IPS-18c (cell line): ENCODE measurements around the gene CYP4F2.
"Not testable (repeated sequence)": the region's sequence is repeated elsewhere in the genome, so short reads cannot be mapped to it uniquely, and the experiment has no call there.

Experiments used
- H3K4me3 ChIP-seq: 2 replicates; pipeline ENCODE4 v1.7.0; 2013; ENCODE audit warnings: low read depth, mild to moderate bottlenecking, low read length, moderate library complexity; ENCODE audit not compliant: insufficient read depth
- H3K9me3 ChIP-seq: one replicate; pipeline ENCODE4 v1.6.1; 2013; ENCODE audit warnings: mild to moderate bottlenecking, low read length, moderate library complexity; ENCODE audit not compliant: control insufficient read depth, insufficient read depth

The CYP4F2 gene

GRCh38 chr19:15873771-15874170 is 24.1 kb downstream of the CYP4F2 start:
- not testable (repeated sequence) for H3K9me3 ChIP-seq

GRCh38 chr19:15871570-15871969 is 26.3 kb downstream of the CYP4F2 start:
- Histone ChIP-seq H3K9me3 (peaks cover 4% of the 10 kb centered on the region), H3K4me3 (peak overlapping the region; percentile 20; the same call in 1 of the 2 replicates)

More at GRCh38 chr19:15873771-15874170, 24.1 kb downstream of the CYP4F2 start:
- H3K4me3 ChIP-seq = not testable (repeated sequence)

- H3K9me3 ChIP-seq = peaks cover 8% of the 10 kb centered on the region
- no peak overlapping the region for H3K4me3 ChIP-seq
Observed at GRCh38 chr19:15869873-15870272, 28.0 kb downstream of the CYP4F2 start.

- Histone ChIP-seq H3K9me3 (peaks cover 8% of the 10 kb centered on the region), H3K4me3 (no peak overlapping the region)
Observed at GRCh38 chr19:15869109-15869555, 28.7 kb downstream of the CYP4F2 start.

- H3K4me3 ChIP-seq = no peak overlapping the region
- H3K9me3 ChIP-seq = peaks cover 12% of the 10 kb centered on the region
Observed at GRCh38 chr19:15866636-15867035, 31.2 kb downstream of the CYP4F2 start.

GRCh38 chr19:15864824-15865223 is 33.0 kb downstream of the CYP4F2 start:
- Histone ChIP-seq H3K9me3 (peaks cover 8% of the 10 kb centered on the region), H3K4me3 (no peak overlapping the region)

GRCh38 chr19:15863272-15863671 is 34.6 kb downstream of the CYP4F2 start:
- no peak overlapping the region for H3K4me3 ChIP-seq

GRCh38 chr19:15862444-15862843 is 35.4 kb downstream of the CYP4F2 start:
- Histone ChIP-seq H3K9me3 (peaks cover 12% of the 10 kb centered on the region), H3K4me3 (no peak overlapping the region)

More at GRCh38 chr19:15863272-15863671, 34.6 kb downstream of the CYP4F2 start:
- H3K9me3 ChIP-seq = peaks cover 8% of the 10 kb centered on the region

GRCh38 chr19:15860522-15860921 is 37.4 kb downstream of the CYP4F2 start:
- peaks cover 12% of the 10 kb centered on the region for H3K9me3 ChIP-seq

GRCh38 chr19:15859187-15859586 is 38.7 kb downstream of the CYP4F2 start:
- Histone ChIP-seq H3K9me3 (peaks cover 12% of the 10 kb centered on the region), H3K4me3 (no peak overlapping the region)

More at GRCh38 chr19:15860522-15860921, 37.4 kb downstream of the CYP4F2 start:
- H3K4me3 ChIP-seq = no peak overlapping the region

GRCh38 chr19:15850385-15850784 is 47.5 kb downstream of the CYP4F2 start:
- Histone ChIP-seq H3K9me3 (peaks cover 12% of the 10 kb centered on the region), H3K4me3 (no peak overlapping the region)

GRCh38 chr19:15846923-15847322 is 51.0 kb downstream of the CYP4F2 start:
- H3K4me3 ChIP-seq = no peak overlapping the region
- peaks cover 13% of the 10 kb centered on the region for H3K9me3 ChIP-seq

GRCh38 chr19:15843894-15844222 is 54.0 kb downstream of the CYP4F2 start:
- H3K9me3 ChIP-seq, H3K4me3 ChIP-seq: not testable (repeated sequence)

- Histone ChIP-seq H3K4me3 (no peak overlapping the region), H3K9me3 (peaks cover 8% of the 10 kb centered on the region)
Observed at GRCh38 chr19:15843203-15843893, 54.5 kb downstream of the CYP4F2 start.

GRCh38 chr19:15841875-15842569 is 55.9 kb downstream of the CYP4F2 start:
- H3K4me3 ChIP-seq = no peak overlapping the region
- peaks cover 8% of the 10 kb centered on the region for H3K9me3 ChIP-seq

- Histone ChIP-seq H3K4me3 (no peak overlapping the region), H3K9me3 (peaks cover 12% of the 10 kb centered on the region)
Observed at GRCh38 chr19:15840833-15841232, 57.0 kb downstream of the CYP4F2 start.

GRCh38 chr19:15839888-15840287 is 58.0 kb downstream of the CYP4F2 start:
- peaks cover 13% of the 10 kb centered on the region for H3K9me3 ChIP-seq

GRCh38 chr19:15838351-15838750 is 59.5 kb downstream of the CYP4F2 start:
- peaks cover 16% of the 10 kb centered on the region for H3K9me3 ChIP-seq
- H3K4me3 ChIP-seq = no peak overlapping the region

More at GRCh38 chr19:15839888-15840287, 58.0 kb downstream of the CYP4F2 start:
- H3K4me3 ChIP-seq = not testable (repeated sequence)
